Osteocyte (in vitro differentiated cells): ENCODE measurements around the gene DNM2. TPM values are rescaled to one million over a fixed set of nuclear protein-coding genes. Genes with fewer than 3 reads are reported as not detected.

Experiments used
- DNase-seq: peaks from one replicate; pipeline ENCODE4 v3.0.0; 2021; ENCODE audit warnings: mixed read lengths; ENCODE audit not compliant: unreplicated experiment; ENCODE audit errors: extremely low spot score
- H3K27ac Mint-ChIP-seq: one replicate; pipeline ENCODE4 v1.8.0; 2021; ENCODE audit warnings: mild to moderate bottlenecking, mixed read lengths; ENCODE audit not compliant: unreplicated experiment
- H3K27me3 Mint-ChIP-seq: one replicate; pipeline ENCODE4 v1.8.0; 2021; ENCODE audit warnings: mixed read lengths; ENCODE audit not compliant: unreplicated experiment
- H3K36me3 Mint-ChIP-seq: one replicate; pipeline ENCODE4 v1.8.0; 2021; ENCODE audit warnings: mixed read lengths; ENCODE audit not compliant: unreplicated experiment
- H3K4me1 Mint-ChIP-seq: one replicate; pipeline ENCODE4 v1.8.0; 2021; ENCODE audit warnings: mixed read lengths; ENCODE audit not compliant: unreplicated experiment
- H3K4me3 Mint-ChIP-seq: one replicate; pipeline ENCODE4 v1.8.0; 2021; ENCODE audit warnings: mild to moderate bottlenecking, moderate library complexity, mixed read lengths; ENCODE audit not compliant: unreplicated experiment
- H3K9me3 Mint-ChIP-seq: one replicate; pipeline ENCODE4 v1.8.0; 2021; ENCODE audit warnings: mixed read lengths; ENCODE audit not compliant: unreplicated experiment
- total RNA-seq: library from RNA; stranded (reverse); gene quantifications from 2 replicates; pipeline ENCODE4 v1.2.1, GENCODE V29; 2021
- TF ChIP-seq, protein P1 (sequence below): fragments of 200-600 bp; sonication (generic); IDR thresholded peaks from 2 replicates; pipeline ENCODE4 v1.5.0; 2021; ENCODE audit warnings: antibody characterized with exemption, mild to moderate bottlenecking, moderate library complexity

The DNM2 gene
- total RNA-seq, 1 donor from 2014 or later: 157 TPM

DNA sequence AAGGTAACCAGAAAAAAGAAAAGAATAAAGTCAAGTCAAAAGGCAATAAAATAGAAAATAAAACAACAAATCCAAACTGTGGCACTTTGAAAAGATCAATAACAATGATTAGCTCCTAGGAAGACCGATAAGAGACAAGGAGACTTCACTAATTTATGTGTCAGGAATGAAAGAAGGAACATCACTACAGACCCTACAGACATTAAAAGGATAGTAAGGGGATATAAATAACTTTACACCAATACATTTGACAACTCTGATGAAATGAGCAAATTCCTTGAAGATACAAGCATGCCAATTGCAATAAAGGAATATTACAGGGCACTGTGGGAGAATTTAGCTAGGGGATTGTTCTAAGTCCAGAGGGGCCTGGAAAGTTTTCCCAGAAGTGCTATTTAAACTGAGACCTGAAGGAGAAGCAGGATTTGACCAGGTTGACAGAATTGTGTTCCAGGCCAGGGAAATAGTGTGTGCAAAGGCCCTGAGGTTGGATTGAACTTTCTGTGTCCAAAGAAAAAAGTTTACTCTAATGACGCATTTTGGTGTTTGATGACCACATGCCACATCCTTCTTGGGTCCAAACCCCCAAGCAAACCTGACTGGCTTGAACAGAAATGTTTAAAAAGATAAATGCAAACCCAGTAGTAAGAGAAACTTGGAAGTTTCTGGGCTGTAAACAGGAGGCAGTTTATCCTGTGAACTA, 128.8 kb downstream of the DNM2 start:
- Mint-ChIP-seq H3K27ac (no peak overlapping the region), H3K27me3 (peaks cover 4% of the 10 kb centered on the region), H3K36me3 (peaks cover 3% of the 10 kb centered on the region), H3K4me3 (no peak overlapping the region), H3K9me3 (peaks cover 5% of the 10 kb centered on the region), H3K4me1 (no peaks in the 10 kb centered on the region)
- TF ChIP-seq, protein P1, sequence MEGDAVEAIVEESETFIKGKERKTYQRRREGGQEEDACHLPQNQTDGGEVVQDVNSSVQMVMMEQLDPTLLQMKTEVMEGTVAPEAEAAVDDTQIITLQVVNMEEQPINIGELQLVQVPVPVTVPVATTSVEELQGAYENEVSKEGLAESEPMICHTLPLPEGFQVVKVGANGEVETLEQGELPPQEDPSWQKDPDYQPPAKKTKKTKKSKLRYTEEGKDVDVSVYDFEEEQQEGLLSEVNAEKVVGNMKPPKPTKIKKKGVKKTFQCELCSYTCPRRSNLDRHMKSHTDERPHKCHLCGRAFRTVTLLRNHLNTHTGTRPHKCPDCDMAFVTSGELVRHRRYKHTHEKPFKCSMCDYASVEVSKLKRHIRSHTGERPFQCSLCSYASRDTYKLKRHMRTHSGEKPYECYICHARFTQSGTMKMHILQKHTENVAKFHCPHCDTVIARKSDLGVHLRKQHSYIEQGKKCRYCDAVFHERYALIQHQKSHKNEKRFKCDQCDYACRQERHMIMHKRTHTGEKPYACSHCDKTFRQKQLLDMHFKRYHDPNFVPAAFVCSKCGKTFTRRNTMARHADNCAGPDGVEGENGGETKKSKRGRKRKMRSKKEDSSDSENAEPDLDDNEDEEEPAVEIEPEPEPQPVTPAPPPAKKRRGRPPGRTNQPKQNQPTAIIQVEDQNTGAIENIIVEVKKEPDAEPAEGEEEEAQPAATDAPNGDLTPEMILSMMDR: no peak
- no peak for DNase-seq

GRCh38 chr19:10848230-10848856, 130.5 kb downstream of the DNM2 start, which contains the start of gene C19orf38:
C19orf38 (plus strand) TSS chr19:10848415; CDS start chr19:10848509, 94 bp downstream.
- peaks cover 3% of the 10 kb centered on the region for H3K36me3 Mint-ChIP-seq
- H3K9me3 Mint-ChIP-seq: peaks cover 5% of the 10 kb centered on the region
- no peak for DNase-seq
- no peak within 1 kb of the TSS for H3K4me3 Mint-ChIP-seq
- TF ChIP-seq, protein P1: no peak
- H3K27ac Mint-ChIP-seq: no peak within 1 kb of the TSS
- H3K27me3 Mint-ChIP-seq: peaks cover 4% of the 10 kb centered on the region
- peaks cover 4% of the 10 kb centered on the region for H3K4me1 Mint-ChIP-seq

GRCh38 chr19:10850631-10851030, 132.8 kb downstream of the DNM2 start:
- TF ChIP-seq, protein P1: no peak
- H3K9me3 Mint-ChIP-seq: peaks cover 5% of the 10 kb centered on the region
- H3K27ac Mint-ChIP-seq: no peak overlapping the region
- peaks cover 3% of the 10 kb centered on the region for H3K36me3 Mint-ChIP-seq
- H3K4me3 Mint-ChIP-seq: no peak overlapping the region
- peaks cover 4% of the 10 kb centered on the region for H3K27me3 Mint-ChIP-seq
- H3K4me1 Mint-ChIP-seq: peaks cover 4% of the 10 kb centered on the region
- DNase-seq: no peak

DNA sequence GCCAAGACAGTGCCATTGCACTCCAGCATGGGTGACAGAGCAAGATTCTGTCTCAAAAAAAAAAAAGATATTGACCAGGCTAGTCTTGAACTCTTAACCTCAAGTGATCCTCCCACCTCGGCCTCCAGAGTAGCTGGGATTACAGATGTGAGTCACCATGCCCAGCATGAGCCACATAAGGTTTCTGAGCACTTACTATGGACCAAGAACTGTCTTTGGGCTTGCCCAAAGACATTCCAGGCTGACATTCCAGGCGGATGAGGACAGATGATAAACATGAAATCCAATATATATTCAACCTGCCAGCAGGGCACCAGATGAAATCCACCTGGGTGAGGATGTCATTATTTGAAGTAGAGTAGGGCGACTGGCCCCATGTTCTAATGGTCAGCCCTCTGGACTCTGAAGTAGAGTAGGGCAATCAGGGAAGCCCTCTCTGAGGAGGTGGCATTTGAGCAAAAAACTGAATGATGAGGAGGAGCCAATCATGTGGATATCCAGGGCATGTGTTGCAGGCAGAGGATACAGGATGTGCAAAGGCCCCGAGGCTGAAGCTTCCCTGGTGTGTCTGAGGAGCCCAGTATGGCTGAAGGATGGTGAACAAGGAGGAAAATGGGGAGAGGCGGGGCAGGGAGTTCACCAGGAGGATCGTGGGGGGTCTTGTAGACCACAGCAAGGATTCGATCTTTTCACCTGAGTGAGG, 134.4 kb downstream of the DNM2 start:
- Mint-ChIP-seq H3K36me3 (no peaks in the 10 kb centered on the region), H3K9me3 (no peaks in the 10 kb centered on the region), H3K4me3 (no peak overlapping the region), H3K4me1 (peaks cover 4% of the 10 kb centered on the region), H3K27me3 (peaks cover 4% of the 10 kb centered on the region), H3K27ac (no peak overlapping the region)
- TF ChIP-seq, protein P1: no peak
- no peak for DNase-seq

DNA sequence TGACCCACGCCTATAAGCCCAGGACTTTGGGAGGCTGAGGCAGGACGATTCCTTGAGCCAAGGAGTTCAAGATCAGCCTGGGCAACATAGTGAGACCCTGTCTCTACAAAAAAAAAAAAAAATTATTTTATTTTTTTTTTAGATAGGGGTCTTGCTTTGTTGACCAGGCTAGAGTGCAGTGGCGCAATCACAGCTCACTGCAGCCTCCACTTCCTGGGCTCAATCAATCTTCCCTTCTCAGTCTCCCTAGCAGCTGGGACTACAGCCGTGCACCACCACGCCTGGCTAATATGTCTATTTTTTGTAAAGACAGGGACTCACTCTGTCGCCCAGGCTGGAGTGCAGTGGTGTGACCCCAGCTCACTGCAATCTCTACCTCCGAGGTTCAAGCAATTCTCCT, 135.1 kb downstream of the DNM2 start:
- TF ChIP-seq, protein P1: no peak
- Mint-ChIP-seq H3K27me3 (peaks cover 4% of the 10 kb centered on the region), H3K9me3 (no peaks in the 10 kb centered on the region), H3K4me1 (peaks cover 4% of the 10 kb centered on the region), H3K27ac (no peak overlapping the region), H3K36me3 (no peaks in the 10 kb centered on the region), H3K4me3 (no peak overlapping the region)
- DNase-seq: no peak
